Right atrium auricular region (tissue), 2 donors: ENCODE measurements around the gene CDK14. TPM values are rescaled to one million over a fixed set of nuclear protein-coding genes. Genes with fewer than 3 reads are reported as not detected.

Experiments used
- DNase-seq: peaks from one replicate; pipeline ENCODE4 v3.0.0-alpha.2; 2019; ENCODE audit warnings: low spot score
- H3K27ac ChIP-seq, 2 donors: fragments of 200-600 bp; sonication (generic); 1 replicate in 1 of 2; 2 replicates in 1 of 2; pipeline ENCODE4 v1.5.1; 2016 to 2019
- H3K27me3 ChIP-seq, 2 donors: fragments of 200-600 bp; sonication (generic); one replicate each; pipeline versions ENCODE4 v1.5.1 to v1.6.0; 2017 to 2019
- H3K36me3 ChIP-seq: fragments of 200-600 bp; sonication (generic); one replicate; pipeline ENCODE4 v1.5.1; 2016
- H3K4me1 ChIP-seq, 2 donors: fragments of 200-600 bp; sonication (generic); one replicate each; pipeline versions ENCODE4 v1.5.1 to v1.6.0; 2017 to 2019
- H3K4me3 ChIP-seq, 2 donors: fragments of 200-600 bp; sonication (generic); 1 replicate in 1 of 2; 2 replicates in 1 of 2; pipeline ENCODE4 v1.5.1; 2017 to 2019; ENCODE audit warnings: mild to moderate bottlenecking in 1 of 2, moderate library complexity in 1 of 2
- H3K9me3 ChIP-seq, 2 donors: fragments of 200-600 bp; sonication (generic); one replicate each; pipeline ENCODE4 v1.5.1; 2019
- CTCF ChIP-seq, 2 donors: fragments of 200-600 bp; sonication (generic); IDR thresholded peaks; one replicate each; pipeline ENCODE4 v1.5.1; 2019; ENCODE audit warnings: antibody characterized with exemption in 2 of 2
- total RNA-seq, 2 donors: library from RNA; depleted of rRNA; stranded (reverse); fragments of >200 nt; gene quantifications; one replicate each; pipeline ENCODE4 v1.1.0, GENCODE V29; 2016

CDK14 gene
- total RNA-seq, 2 donors from 2014 or later, result 21.5 to 37.9 TPM

GRCh38 chr7:91041901-91042484 lies 445.9 kb downstream of the CDK14 start:
- DNase-seq, result no peak
- H3K9me3 ChIP-seq, result no peaks in the 10 kb centered on the region
- no peaks in the 10 kb centered on the region for H3K36me3 ChIP-seq
- H3K27ac ChIP-seq, result no peak overlapping the region
- no peak overlapping the region for H3K4me3 ChIP-seq
- no peaks in the 10 kb centered on the region for H3K27me3 ChIP-seq
- TF ChIP-seq CTCF (IDR thresholded peaks at IDR 0.05), result no peak
- no peaks in the 10 kb centered on the region for H3K4me1 ChIP-seq

- DNase-seq, result no peak
- Histone ChIP-seq H3K4me3 (no peak overlapping the region), H3K4me1 (no peaks in the 10 kb centered on the region), H3K27ac (no peak overlapping the region), H3K27me3 (no peaks in the 10 kb centered on the region), H3K36me3 (no peaks in the 10 kb centered on the region), H3K9me3 (no peaks in the 10 kb centered on the region)
- TF ChIP-seq CTCF (IDR thresholded peaks at IDR 0.05), result no peak
These were observed 447.1 kb downstream of the CDK14 start for GRCh38 chr7:91043186-91043585.

GRCh38 chr7:91043924-91044645 lies 448.0 kb downstream of the CDK14 start:
- Histone ChIP-seq H3K9me3 (no peaks in the 10 kb centered on the region), H3K36me3 (no peaks in the 10 kb centered on the region), H3K4me3 (no peak overlapping the region), H3K4me1 (no peaks in the 10 kb centered on the region), H3K27ac (no peak overlapping the region), H3K27me3 (no peaks in the 10 kb centered on the region)
- no peak for TF ChIP-seq CTCF (IDR thresholded peaks at IDR 0.05)
- no peak for DNase-seq

- DNase-seq, result no peak
- H3K27me3 ChIP-seq, result no peaks in the 10 kb centered on the region
- H3K4me3 ChIP-seq, result no peak overlapping the region
- no peak overlapping the region for H3K27ac ChIP-seq
- no peaks in the 10 kb centered on the region for H3K4me1 ChIP-seq
- TF ChIP-seq CTCF (IDR thresholded peaks at IDR 0.05), result no peak
- H3K36me3 ChIP-seq, result no peaks in the 10 kb centered on the region
- H3K9me3 ChIP-seq, result no peaks in the 10 kb centered on the region
These were observed 449.5 kb downstream of the CDK14 start for GRCh38 chr7:91045606-91046005.

GRCh38 chr7:91046322-91047089 lies 450.4 kb downstream of the CDK14 start:
- DNase-seq, result no peak
- no peaks in the 10 kb centered on the region for H3K27me3 ChIP-seq
- TF ChIP-seq CTCF (IDR thresholded peaks at IDR 0.05), result peak in 1 of 2 donors; percentile 50
- H3K36me3 ChIP-seq, result no peaks in the 10 kb centered on the region
- no peaks in the 10 kb centered on the region for H3K4me1 ChIP-seq
- H3K4me3 ChIP-seq, result no peak overlapping the region
- no peak overlapping the region for H3K27ac ChIP-seq
- no peaks in the 10 kb centered on the region for H3K9me3 ChIP-seq
